Heart right ventricle (tissue), 16 donors: Measurements from ENCODE around the gene HES1. TPM values are rescaled to one million over a fixed set of nuclear protein-coding genes. Genes with fewer than 3 reads are reported as not detected.

Source experiments
- ATAC-seq, 8 donors: fragments of 200-7000 bp; cut with Tn5 transposase; one replicate each; pipeline ENCODE4 v1.9.1; 2020; ENCODE audit warnings: mild to moderate bottlenecking in 8 of 8, moderate library complexity in 8 of 8, moderate number of reproducible peaks in 1 of 8
- DNase-seq, 2 donors: peaks; one replicate each; pipeline ENCODE4 v3.0.0-alpha.2; 2020
- H3K27ac ChIP-seq, 10 donors: fragments of 200-600 bp; sonication (generic) in 2 of 10; one replicate each; pipeline versions ENCODE4 v1.5.0 to v1.8.0; 2020 to 2022; ENCODE audit warnings: mild to moderate bottlenecking in 3 of 10
- H3K27me3 ChIP-seq, 7 donors: fragments of 200-600 bp; one replicate each; pipeline ENCODE4 v1.8.0; 2021 to 2022; ENCODE audit warnings: mild to moderate bottlenecking in 2 of 7
- H3K36me3 ChIP-seq, 9 donors: fragments of 200-600 bp; sonication (generic) in 1 of 9; one replicate each; pipeline versions ENCODE4 v1.5.0 to v1.8.0; 2020 to 2022; ENCODE audit warnings: mild to moderate bottlenecking in 2 of 9
- H3K4me1 ChIP-seq, 9 donors: fragments of 200-600 bp; sonication (generic) in 1 of 9; one replicate each; pipeline versions ENCODE4 v1.5.0 to v1.8.0; 2020 to 2022; ENCODE audit warnings: mild to moderate bottlenecking in 4 of 9
- H3K4me3 ChIP-seq, 10 donors: fragments of 200-600 bp; sonication (generic) in 2 of 10; one replicate each; pipeline versions ENCODE4 v1.5.0 to v1.8.0; 2020 to 2022; ENCODE audit warnings: mild to moderate bottlenecking in 7 of 10, moderate library complexity in 2 of 10
- H3K9me3 ChIP-seq, 11 donors: fragments of 200-600 bp in 10 of 11; sonication (generic) in 2 of 11; one replicate each; pipeline versions ENCODE4 v1.5.0 to v1.8.0; 2013 to 2022; ENCODE audit warnings: mild to moderate bottlenecking in 2 of 11, control low read depth in 1 of 11, moderate library complexity in 1 of 11
- CTCF ChIP-seq, 9 donors: fragments of 200-600 bp; sonication (generic) in 2 of 9; IDR thresholded peaks; one replicate each; pipeline versions ENCODE4 v1.5.0 to v1.8.0; 2021 to 2022; ENCODE audit warnings: antibody characterized with exemption in 9 of 9, mild to moderate bottlenecking in 5 of 9, moderate library complexity in 1 of 9
- WGBS, 2 donors: extraction: QIAGEN DNeasy Blood & Tissue Kit; methylation state at CpG; one replicate each; pipeline ENCODE4 v1.1.7; 2013; ENCODE audit warnings: inconsistent platforms in 1 of 2; 5-methylcytosine and 5-hydroxymethylcytosine counted together
- intact Hi-C, 10 donors: fragments of 100-400 bp; cut with DNase I; formaldehyde crosslinking; loops; one replicate each; pipeline versions ENCODE4 v1.11.1 to v1.14.2; 2022
- polyA plus RNA-seq, 2 donors: library from polyadenylated mRNA; stranded (reverse); fragments of 200-250 nt; gene quantifications; one replicate each; pipeline ENCODE4 v1.2.3, GENCODE V29; 2013
- total RNA-seq, 10 donors: library from RNA; stranded (reverse); fragmentation: NEBNext Ultra II Directional in 3 of 10; extraction: Animal tissue kit (Norgen Biotek cat#: 25700) in 3 of 10; gene quantifications; one replicate each; pipeline versions ENCODE4 v1.2.1 to v1.2.4, GENCODE V29; 2021 to 2023
- donor health status: Arrhythmogenic right ventricular cardiomyopathy.
- donor health status: ischemic (EF 13 %, LVEDD 7.1; RV severe dilation, severe dysfunction).
- donor health status: healthy with polysubstance abuse.
- donor health status: DM: no; HTN: yes; CAD: no.
- donor health status: DM: no; HTN: no; CAD: no.
- donor health status: ischemic (EF 25% LVEDD 6.9; RV normal size, moderate dysfunction).
- donor health status: ischemic (EF 25% LVEDD 5.7; RV mildly dilated, moderate dysfunction).
- donor health status: healthy.
- donor health status: DM: yes; HTN: yes; CAD: no.
- donor health status: Ischemic cardiomyopathy.
- donor health status: ischemic (EF 35%, LVEDD 5.7; RV mildly dilated, moderate dysfunction).
- donor health status: nonischemic (EF 11% LVEDD 7.7; RV severe dilation, severe dysfunction).
- donor health status: DM: yes; HTN: yes; CAD: no.
- donor health status: PGD.
- donor health status: ischemic (EF 29% LVEDD 5.4; RV normal size, mild dysfunction).
- donor health status: nonischemic (EF 23%, LVEDD 6.1; RV moderate dilation, normal function).

HES1 gene
- total and polyA plus RNA-seq, 12 donors, result 6.8 to 43.2 (median 22.0) TPM

- peaks cover 0 to 7% (median 0%) of the 10 kb centered on the region in 9 donors for H3K4me1 ChIP-seq
- H3K4me3 ChIP-seq, result no peak overlapping the region
- no peaks in the 10 kb centered on the region for H3K36me3 ChIP-seq
- no peak overlapping the region for H3K27ac ChIP-seq
- no peak for TF ChIP-seq CTCF (IDR thresholded peaks at IDR 0.05)
- ATAC-seq (no peak), DNase-seq (no peak)
- H3K9me3 ChIP-seq, result no peaks in the 10 kb centered on the region
- 97 to 98% methylated on average over 3 of the region's 3 CpGs for WGBS, 2 donors
- intact Hi-C loops, result no loop called here
- peaks cover 0 to 39% (median 17%) of the 10 kb centered on the region in 7 donors for H3K27me3 ChIP-seq
These were observed 26.6 kb upstream of the HES1 start for GRCh38 chr3:194109192-194109863.

GRCh38 chr3:194110483-194110882 is 25.5 kb upstream of the HES1 start:
- Histone ChIP-seq H3K4me1 (peaks cover 0 to 10% (median 0%) of the 10 kb centered on the region in 9 donors), H3K27ac (no peak overlapping the region), H3K4me3 (no peak overlapping the region), H3K27me3 (peaks cover 0 to 39% (median 14%) of the 10 kb centered on the region in 7 donors), H3K36me3 (no peaks in the 10 kb centered on the region), H3K9me3 (no peaks in the 10 kb centered on the region)
- no peak for TF ChIP-seq CTCF (IDR thresholded peaks at IDR 0.05)
- intact Hi-C loops, result no loop called here
- ATAC-seq (no peak), DNase-seq (no peak)
- 93 to 94% methylated on average over 8 of the region's 9 CpGs for WGBS, 2 donors

- Histone ChIP-seq H3K9me3 (no peaks in the 10 kb centered on the region), H3K27me3 (peaks cover 0 to 36% (median 12%) of the 10 kb centered on the region in 7 donors), H3K4me1 (peaks cover 0 to 10% (median 0%) of the 10 kb centered on the region in 9 donors), H3K4me3 (no peak overlapping the region), H3K27ac (no peak overlapping the region), H3K36me3 (no peaks in the 10 kb centered on the region)
- 85 to 94% methylated on average over 4 of the region's 4 CpGs for WGBS, 2 donors
- TF ChIP-seq CTCF (IDR thresholded peaks at IDR 0.05), result no peak
- ATAC-seq (peak in 1 of 8 donors; percentile 34), DNase-seq (no peak)
- intact Hi-C loops, result no loop called here
These were observed 24.6 kb upstream of the HES1 start for GRCh38 chr3:194111336-194111735.

GRCh38 chr3:194112120-194113106 is 23.5 kb upstream of the HES1 start:
- DNase-seq, result no peak
- WGBS, 2 donors, result 54 to 59% methylated on average over 9 of the region's 9 CpGs
- intact Hi-C loops, result no loop called here
- Histone ChIP-seq H3K4me1 (peaks cover 0 to 10% (median 0%) of the 10 kb centered on the region in 9 donors), H3K27me3 (peaks cover 0 to 30% (median 12%) of the 10 kb centered on the region in 7 donors), H3K9me3 (no peaks in the 10 kb centered on the region), H3K27ac (no peak overlapping the region), H3K4me3 (no peak overlapping the region), H3K36me3 (no peaks in the 10 kb centered on the region)
- TF ChIP-seq CTCF (IDR thresholded peaks at IDR 0.05), result no peak
- peak in 2 of 8 donors; percentile 15 to 29 for ATAC-seq
